ACC112 (cell line): Measurements from ENCODE around the gene IPO13.

Source experiments
- H2AFZ ChIP-seq: fragments of 200-600 bp; sonication (generic); one replicate; pipeline ENCODE4 v1.6.0; 2017; ENCODE audit warnings: antibody characterized with exemption, low read length; ENCODE audit not compliant: unreplicated experiment
- H3K27ac ChIP-seq: fragments of 200-600 bp; sonication (generic); 2 replicates; pipeline ENCODE4 v1.5.1; 2014; ENCODE audit warnings: low read depth, mild to moderate bottlenecking, antibody characterized with exemption, low read length, moderate library complexity
- H3K27me3 ChIP-seq: fragments of 200-600 bp; sonication (generic); 2 replicates; pipeline ENCODE4 v1.6.1; 2014; ENCODE audit warnings: mild to moderate bottlenecking, antibody characterized with exemption, low read length, moderate library complexity, mixed read lengths; ENCODE audit not compliant: insufficient read depth
- H3K36me3 ChIP-seq: fragments of 200-600 bp; sonication (generic); 2 replicates; pipeline ENCODE4 v1.6.1; 2016; ENCODE audit warnings: mild to moderate bottlenecking, antibody characterized with exemption, low read length, moderate library complexity, mixed read lengths; ENCODE audit not compliant: insufficient read depth
- H3K4me1 ChIP-seq: fragments of 200-600 bp; sonication (generic); one replicate; pipeline ENCODE4 v1.6.1; 2016; ENCODE audit warnings: low read length, mixed read lengths; ENCODE audit not compliant: insufficient read depth, unreplicated experiment, control insufficient read depth
- H3K4me3 ChIP-seq: fragments of 200-600 bp; sonication (generic); 2 replicates; pipeline ENCODE4 v1.5.1; 2014; ENCODE audit warnings: mild to moderate bottlenecking, low read depth, low read length
- H3K79me2 ChIP-seq: fragments of 200-600 bp; sonication (generic); one replicate; pipeline ENCODE4 v1.6.0; 2016; ENCODE audit warnings: low read length; ENCODE audit not compliant: control insufficient read depth, unreplicated experiment, insufficient read depth

Gene IPO13

DNA sequence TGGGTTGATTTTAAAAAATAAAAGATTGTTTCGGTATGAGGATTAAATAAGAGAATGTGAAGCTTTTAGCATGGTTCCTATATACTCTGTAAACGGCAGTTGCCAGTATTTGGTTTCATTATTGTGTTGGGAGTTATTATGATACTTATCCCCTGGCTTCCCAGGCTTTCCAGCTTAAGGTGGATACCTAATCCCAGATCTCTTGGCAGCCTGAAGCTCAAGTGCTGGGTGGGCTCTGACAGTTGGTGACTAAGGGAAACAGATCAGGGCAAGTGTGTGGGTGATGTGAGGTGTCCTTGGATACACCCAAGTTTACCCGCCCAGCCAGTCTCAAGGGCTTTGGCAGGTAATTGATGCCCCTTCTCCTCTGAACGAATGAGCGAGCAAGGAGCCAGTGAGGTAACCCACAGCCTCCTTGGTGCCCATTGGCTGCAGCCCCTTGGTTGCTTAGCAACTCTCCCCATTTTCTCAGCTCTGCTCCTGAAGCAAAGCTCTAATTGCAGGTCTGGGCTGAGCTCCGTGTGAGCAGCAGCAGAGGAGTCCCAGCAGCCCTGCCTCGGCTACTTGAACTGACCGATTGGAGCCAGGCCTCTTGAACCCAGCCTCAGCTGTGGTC is 6.1 kb downstream of the IPO13 start:
- H3K27me3 ChIP-seq = no peaks in the 10 kb centered on the region
- peaks cover 15% of the 10 kb centered on the region for H3K4me1 ChIP-seq
- no peak overlapping the region for H3K4me3 ChIP-seq
- H3K36me3 ChIP-seq = no peaks in the 10 kb centered on the region; the same call in 1 of the 2 replicates
- H3K79me2 ChIP-seq = peaks cover 17% of the 10 kb centered on the region
- no peak overlapping the region for H3K27ac ChIP-seq
- no peak overlapping the region for H2AFZ ChIP-seq

DNA sequence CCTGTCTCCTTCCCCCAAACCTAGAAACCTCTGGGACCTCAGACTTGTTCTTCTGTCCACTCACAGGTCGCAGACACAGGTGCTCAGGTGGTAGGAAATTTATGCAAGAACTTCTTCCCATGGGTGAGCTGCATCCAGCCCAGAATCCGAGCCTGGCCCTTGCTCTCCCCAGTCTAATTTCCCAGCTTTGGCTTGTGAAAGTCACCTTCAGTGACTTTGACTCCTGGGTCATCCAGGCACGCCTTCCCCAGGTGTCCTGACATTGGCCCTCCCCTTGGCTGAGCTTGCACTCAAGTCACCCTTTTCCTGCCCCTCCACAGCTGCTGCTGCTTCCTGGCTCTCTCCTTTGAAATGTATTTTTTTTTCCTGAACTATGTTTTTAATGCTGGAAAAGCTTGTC is 6.6 kb downstream of the IPO13 start:
- Histone ChIP-seq H2AFZ (no peak overlapping the region), H3K79me2 (peaks cover 11% of the 10 kb centered on the region), H3K4me3 (no peak overlapping the region), H3K27ac (no peak overlapping the region), H3K27me3 (no peaks in the 10 kb centered on the region), H3K4me1 (peaks cover 10% of the 10 kb centered on the region), H3K36me3 (no peaks in the 10 kb centered on the region; the same call in 1 of the 2 replicates)

DNA sequence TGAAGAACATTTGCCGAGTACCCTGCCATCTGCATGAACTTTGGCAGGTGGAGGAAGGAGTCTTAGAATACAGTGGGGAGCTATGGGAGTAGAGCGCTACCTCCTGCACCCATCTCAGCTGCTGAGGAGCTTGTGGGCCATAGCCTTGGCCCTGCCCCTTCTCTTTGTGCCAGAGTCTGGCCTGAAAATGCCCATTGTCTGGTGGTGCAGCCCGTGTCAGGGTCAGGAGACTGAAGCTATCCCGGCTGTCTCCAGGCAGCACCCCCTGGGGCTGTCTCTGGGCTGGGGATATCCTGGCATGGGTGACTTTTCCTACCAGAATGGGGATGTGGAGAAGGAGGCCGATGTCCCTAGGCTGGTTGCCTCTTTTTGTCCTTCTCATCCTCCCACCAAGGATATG is 7.3 kb downstream of the IPO13 start:
- Histone ChIP-seq H3K36me3 (no peaks in the 10 kb centered on the region; the same call in 1 of the 2 replicates), H2AFZ (no peak overlapping the region), H3K27me3 (no peaks in the 10 kb centered on the region), H3K4me1 (peaks cover 7% of the 10 kb centered on the region), H3K79me2 (peaks cover 7% of the 10 kb centered on the region), H3K4me3 (no peak overlapping the region), H3K27ac (no peak overlapping the region)

DNA sequence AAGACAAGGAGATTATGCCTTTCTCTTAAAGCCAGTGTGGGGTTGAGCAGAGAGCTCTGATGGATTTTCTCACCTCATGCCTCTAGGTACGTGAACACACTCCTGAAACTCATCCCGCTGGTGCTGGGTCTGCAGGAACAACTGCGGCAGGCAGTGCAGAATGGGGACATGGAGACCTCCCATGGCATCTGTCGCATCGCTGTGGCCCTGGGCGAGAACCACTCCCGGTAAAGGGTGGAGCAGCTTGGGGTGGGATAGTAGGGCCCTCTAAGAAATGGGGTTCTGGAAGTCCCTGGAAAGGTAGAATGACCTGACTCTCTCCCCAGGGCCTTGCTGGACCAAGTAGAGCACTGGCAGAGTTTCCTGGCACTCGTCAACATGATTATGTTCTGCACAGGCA is 9.5 kb downstream of the IPO13 start:
- Histone ChIP-seq H3K4me3 (no peak overlapping the region), H3K36me3 (no peaks in the 10 kb centered on the region; the same call in 1 of the 2 replicates), H3K79me2 (peaks cover 4% of the 10 kb centered on the region), H3K27me3 (no peaks in the 10 kb centered on the region), H3K4me1 (peaks cover 5% of the 10 kb centered on the region), H3K27ac (no peak overlapping the region), H2AFZ (no peak overlapping the region)

GRCh38 chr1:43957407-43958040 is 10.8 kb downstream of the IPO13 start:
- no peaks in the 10 kb centered on the region for H3K27me3 ChIP-seq
- no peak overlapping the region for H2AFZ ChIP-seq
- no peak overlapping the region for H3K27ac ChIP-seq
- H3K79me2 ChIP-seq = peaks cover 2% of the 10 kb centered on the region
- H3K4me3 ChIP-seq = no peak overlapping the region
- no peaks in the 10 kb centered on the region for H3K4me1 ChIP-seq
- H3K36me3 ChIP-seq = no peaks in the 10 kb centered on the region; the same call in 1 of the 2 replicates

DNA sequence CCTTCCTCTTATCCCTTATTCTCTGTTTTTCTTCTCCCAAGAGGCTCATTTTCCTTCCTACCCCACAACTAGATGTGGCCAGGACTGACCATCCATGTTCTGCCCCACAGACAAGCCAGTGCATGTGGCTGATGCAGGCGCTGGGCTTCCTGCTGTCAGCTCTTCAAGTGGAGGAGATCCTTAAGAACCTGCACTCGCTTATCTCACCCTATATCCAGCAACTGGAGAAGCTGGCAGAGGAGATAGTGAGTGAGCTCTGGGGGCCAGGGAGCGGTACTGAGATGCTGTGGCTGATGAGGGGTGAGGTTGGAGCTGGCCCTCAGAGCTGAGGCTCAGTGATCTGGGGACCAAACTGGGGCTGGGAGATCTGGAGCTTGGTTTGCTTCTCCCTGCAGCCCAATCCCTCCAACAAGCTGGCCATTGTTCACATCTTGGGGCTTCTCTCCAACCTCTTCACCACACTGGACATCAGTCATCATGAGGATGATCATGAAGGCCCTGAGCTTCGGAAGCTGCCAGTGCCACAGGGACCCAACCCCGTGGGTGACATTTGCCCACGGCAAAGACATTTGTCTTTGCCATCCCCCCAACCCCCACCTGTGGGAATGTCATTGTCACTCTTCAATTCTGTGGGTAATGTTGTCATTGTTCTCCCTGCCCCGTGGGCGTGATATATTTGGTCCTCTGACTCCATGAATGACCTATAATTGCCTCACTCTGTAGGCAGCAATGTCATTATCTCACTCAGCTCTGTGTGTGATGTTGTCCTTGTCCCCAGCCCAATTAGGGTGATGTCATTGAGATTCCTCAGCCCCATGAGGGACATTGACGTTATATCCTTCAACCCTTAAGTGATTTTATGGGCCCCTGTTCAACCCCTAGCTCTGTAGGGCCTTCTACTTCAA is 11.9 kb downstream of the IPO13 start:
- no peak overlapping the region for H2AFZ ChIP-seq
- no peak overlapping the region for H3K4me3 ChIP-seq
- no peaks in the 10 kb centered on the region for H3K4me1 ChIP-seq
- H3K27ac ChIP-seq = no peak overlapping the region
- no peaks in the 10 kb centered on the region for H3K27me3 ChIP-seq
- no peaks in the 10 kb centered on the region; the same call in 1 of the 2 replicates for H3K36me3 ChIP-seq
- H3K79me2 ChIP-seq = no peaks in the 10 kb centered on the region

DNA sequence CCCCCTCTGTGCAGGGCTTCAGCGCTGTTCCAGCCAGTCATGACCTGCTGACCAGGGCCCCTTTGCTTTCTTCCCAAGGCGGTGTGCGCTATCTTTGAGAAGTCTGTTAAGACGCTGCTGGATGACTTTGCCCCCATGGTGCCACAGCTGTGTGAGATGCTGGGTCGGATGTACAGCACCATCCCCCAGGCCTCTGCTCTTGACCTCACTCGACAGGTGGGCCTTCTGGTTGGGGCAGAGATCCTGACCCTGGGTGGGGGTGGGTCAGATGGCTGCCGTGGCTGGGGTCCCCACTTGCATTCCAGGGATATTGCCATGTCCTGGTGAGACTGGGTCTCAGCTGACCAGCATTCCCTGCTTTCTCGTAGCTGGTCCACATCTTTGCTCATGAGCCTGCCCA is 14.0 kb downstream of the IPO13 start:
- no peaks in the 10 kb centered on the region for H3K79me2 ChIP-seq
- no peak overlapping the region for H2AFZ ChIP-seq
- no peaks in the 10 kb centered on the region for H3K4me1 ChIP-seq
- no peaks in the 10 kb centered on the region; the same call in 1 of the 2 replicates for H3K36me3 ChIP-seq
- H3K4me3 ChIP-seq = no peak overlapping the region
- H3K27me3 ChIP-seq = no peaks in the 10 kb centered on the region
- H3K27ac ChIP-seq = no peak overlapping the region

DNA sequence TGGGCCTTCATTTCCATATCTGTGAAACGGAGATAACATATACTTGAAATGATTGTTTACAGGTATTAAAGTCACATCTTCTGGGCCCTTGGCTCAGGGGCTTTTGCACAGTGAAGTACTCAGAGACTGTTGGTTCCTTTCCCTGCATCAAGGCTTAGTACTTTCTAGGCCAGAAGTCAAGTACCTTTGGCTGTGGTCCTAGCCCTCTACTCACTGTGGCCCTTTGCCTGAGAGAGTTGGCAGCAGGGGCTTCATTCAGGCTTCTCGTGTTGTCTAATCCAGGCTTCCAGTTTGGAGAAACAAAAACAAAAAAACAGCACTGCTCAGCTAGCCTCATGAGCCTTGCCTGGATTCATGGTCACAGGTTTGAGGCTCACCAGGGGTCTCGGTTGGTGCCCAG is 14.9 kb downstream of the IPO13 start:
- Histone ChIP-seq H3K4me3 (no peak overlapping the region), H3K4me1 (no peaks in the 10 kb centered on the region), H3K79me2 (no peaks in the 10 kb centered on the region), H3K27me3 (no peaks in the 10 kb centered on the region), H3K27ac (no peak overlapping the region), H3K36me3 (no peaks in the 10 kb centered on the region; the same call in 1 of the 2 replicates), H2AFZ (no peak overlapping the region)

- H3K27ac ChIP-seq = no peak overlapping the region
- no peak overlapping the region for H3K4me3 ChIP-seq
- no peaks in the 10 kb centered on the region for H3K27me3 ChIP-seq
- H3K4me1 ChIP-seq = no peaks in the 10 kb centered on the region
- no peaks in the 10 kb centered on the region for H3K79me2 ChIP-seq
- no peaks in the 10 kb centered on the region; the same call in 1 of the 2 replicates for H3K36me3 ChIP-seq
- H2AFZ ChIP-seq = no peak overlapping the region
These were observed 15.6 kb downstream of the IPO13 start for GRCh38 chr1:43962324-43962723.

DNA sequence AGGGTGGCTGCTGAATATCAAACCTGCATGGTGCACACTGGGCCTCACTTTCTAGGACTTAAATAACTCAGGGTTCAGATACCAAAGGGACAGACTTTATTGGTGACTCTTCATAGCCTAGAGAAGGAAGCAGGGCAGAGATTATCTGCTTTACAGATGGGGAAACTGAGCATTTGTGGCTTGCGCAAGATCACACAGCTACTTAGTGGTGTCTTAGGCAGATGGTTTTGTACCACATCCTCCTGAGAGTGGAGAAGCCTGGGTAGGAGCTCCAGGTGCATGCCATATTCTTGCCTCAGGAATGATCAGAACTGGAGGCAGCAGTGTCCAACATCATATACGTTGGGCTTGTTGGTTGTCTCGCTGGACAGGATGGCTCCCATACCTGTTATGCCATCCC is 16.3 kb downstream of the IPO13 start:
- H3K36me3 ChIP-seq = no peaks in the 10 kb centered on the region; the same call in 1 of the 2 replicates
- H3K4me3 ChIP-seq = no peak overlapping the region
- no peaks in the 10 kb centered on the region for H3K79me2 ChIP-seq
- H2AFZ ChIP-seq = no peak overlapping the region
- H3K27ac ChIP-seq = no peak overlapping the region
- H3K27me3 ChIP-seq = no peaks in the 10 kb centered on the region
- no peaks in the 10 kb centered on the region for H3K4me1 ChIP-seq
